ENCODE data around the gene DENND1A.

The DENND1A gene

GRCh38 chr9:123368536-123369153, 561.3 kb downstream of the DENND1A start:
- ChIA-PET CTCF (interaction anchor here (0.9 to 2.5 kb wide), 6 partner anchors 9 to 34 kb away, joined by 3 to 9 read pairs (median 4); partner anchors contain the start of gene CRB2), POLR2A (interaction anchor here (0.6 kb wide), 1 partner anchor 249 kb away, joined by 3 read pairs; no protein-coding TSS in a partner anchor)
- TF ChIP-seq CTCF (IDR thresholded peaks at IDR 0.05; ENCODE audit: control extremely low read depth, extremely low read depth, low read depth, missing control alignments), result no peak
- no peak for DNase-seq (ENCODE audit: extremely low spot score)

- CTCF ChIA-PET, result interaction anchor here (1.2 to 2.5 kb wide), 4 partner anchors 8 to 18 kb away, joined by 4 to 9 read pairs (median 5); partner anchors contain the start of gene CRB2
- no peak for DNase-seq (ENCODE audit: extremely low spot score)
- no peak for TF ChIP-seq CTCF (IDR thresholded peaks at IDR 0.05; ENCODE audit: control extremely low read depth, extremely low read depth, low read depth, missing control alignments)
- POLR2A ChIA-PET, result interaction anchor here (0.6 kb wide), 1 partner anchor 248 kb away, joined by 3 read pairs; no protein-coding TSS in a partner anchor
Observed at GRCh38 chr9:123368023-123368422, 561.9 kb downstream of the DENND1A start.

- ChIA-PET CTCF (interaction anchor here (1.0 to 1.8 kb wide), 3 partner anchors 12 to 20 kb away, joined by 4 to 6 read pairs (median 6); no protein-coding TSS in a partner anchor), POLR2A (no interaction called here)
Observed at GRCh38 chr9:123365881-123366528, 563.9 kb downstream of the DENND1A start.

GRCh38 chr9:123365287-123365880, 564.5 kb downstream of the DENND1A start:
- DNase-seq (ENCODE audit: extremely low spot score), result no peak
- ChIA-PET CTCF (interaction anchor here (1.8 kb wide), 1 partner anchor 15 kb away, joined by 6 read pairs; no protein-coding TSS in a partner anchor), POLR2A (no interaction called here)
- no peak for TF ChIP-seq CTCF (IDR thresholded peaks at IDR 0.05; ENCODE audit: control extremely low read depth, extremely low read depth, low read depth, missing control alignments)

More at GRCh38 chr9:123365881-123366528, 563.9 kb downstream of the DENND1A start:
- no peak for TF ChIP-seq CTCF (IDR thresholded peaks at IDR 0.05; ENCODE audit: control extremely low read depth, extremely low read depth, low read depth, missing control alignments)
- no peak for DNase-seq (ENCODE audit: extremely low spot score)

- ChIA-PET CTCF (no interaction called here), POLR2A (no interaction called here)
- TF ChIP-seq CTCF (IDR thresholded peaks at IDR 0.05; ENCODE audit: control extremely low read depth, extremely low read depth, low read depth, missing control alignments), result no peak
Observed at GRCh38 chr9:123364241-123364824, 565.6 kb downstream of the DENND1A start.

GRCh38 chr9:123362856-123363255, 567.1 kb downstream of the DENND1A start:
- DNase-seq (ENCODE audit: extremely low spot score), result no peak
- CTCF ChIA-PET, result interaction anchor here (1.1 to 1.6 kb wide), 3 partner anchors 14 to 678 kb away, joined by 3 to 5 read pairs (median 5); no protein-coding TSS in a partner anchor
- TF ChIP-seq CTCF (IDR thresholded peaks at IDR 0.05; ENCODE audit: control extremely low read depth, extremely low read depth, low read depth, missing control alignments), result no peak
- POLR2A ChIA-PET, result no interaction called here

More at GRCh38 chr9:123364241-123364824, 565.6 kb downstream of the DENND1A start:
- no peak for DNase-seq (ENCODE audit: extremely low spot score)

Measured in GM10248 (cell line).